ENCODE data around the gene TMEM8B. TPM values are rescaled to one million over a fixed set of nuclear protein-coding genes. Genes with fewer than 3 reads are reported as not detected.
"Not testable (repeated sequence)": the region's sequence is repeated elsewhere in the genome, so short reads cannot be mapped to it uniquely, and the experiment has no call there.

The TMEM8B gene
- total RNA-seq, 4 donors from 2014 or later, result 2.2 to 8.4 (median 5.4) TPM

GRCh38 chr9:35871545-35871944 is 42.5 kb downstream of the TMEM8B start:
- peak in 1 of 2 donors; percentile 15 for DNase-seq (ENCODE audit: low spot score in 2 of 2)
- intact Hi-C loops (cut with DNase I; ENCODE audit: low total_unique reads), result loop anchor here (10.0 kb wide), 1 partner anchor 727 kb away; no protein-coding TSS in a partner anchor
- no peak overlapping the region for H3K4me3 ChIP-seq (ENCODE audit: low read depth, poor library complexity, severe bottlenecking)
- WGBS, 2 donors, result 45 to 50% methylated on average over 3 of the region's 3 CpGs
- TF ChIP-seq CTCF (IDR thresholded peaks at IDR 0.05), result no peak
- TF ChIP-seq POLR2A (IDR thresholded peaks at IDR 0.05), result no peak

- intact Hi-C loops (cut with DNase I; ENCODE audit: low total_unique reads), result loop anchor here (10.0 kb wide), 1 partner anchor 728 kb away; no protein-coding TSS in a partner anchor
- no peak for DNase-seq (ENCODE audit: low spot score in 2 of 2)
- 75 to 78% methylated on average over 3 of the region's 3 CpGs for WGBS, 2 donors
- H3K4me3 ChIP-seq (ENCODE audit: low read depth, poor library complexity, severe bottlenecking), result no peak overlapping the region
- TF ChIP-seq CTCF (IDR thresholded peaks at IDR 0.05), result no peak
- TF ChIP-seq POLR2A (IDR thresholded peaks at IDR 0.05), result no peak
Measured at GRCh38 chr9:35872505-35872904, 43.5 kb downstream of the TMEM8B start.

GRCh38 chr9:35882263-35882848 is 53.3 kb downstream of the TMEM8B start:
- peak; percentile 81 to 97 for DNase-seq (ENCODE audit: low spot score in 2 of 2)
- no peak overlapping the region for H3K4me3 ChIP-seq (ENCODE audit: low read depth, poor library complexity, severe bottlenecking)
- 1% methylated on average over 4 of the region's 4 CpGs for WGBS, 2 donors
- no peak for TF ChIP-seq POLR2A (IDR thresholded peaks at IDR 0.05)
- TF ChIP-seq CTCF (IDR thresholded peaks at IDR 0.05), result peak in 1 of 3 donors; percentile 73
- intact Hi-C loops (cut with DNase I; ENCODE audit: low total_unique reads), result loop anchor here (5.0 kb wide), 1 partner anchor 90 kb away; the partner anchor contains the start of gene NPR2

GRCh38 chr9:35882996-35883395 is 54.0 kb downstream of the TMEM8B start:
- intact Hi-C loops (cut with DNase I; ENCODE audit: low total_unique reads), result loop anchor here (5.0 kb wide), 1 partner anchor 91 kb away; the partner anchor contains the start of gene NPR2
- no peak for DNase-seq (ENCODE audit: low spot score in 2 of 2)
- H3K4me3 ChIP-seq (ENCODE audit: low read depth, poor library complexity, severe bottlenecking), result no peak overlapping the region
- TF ChIP-seq POLR2A (IDR thresholded peaks at IDR 0.05), result no peak
- TF ChIP-seq CTCF (IDR thresholded peaks at IDR 0.05), result no peak
- 47 to 50% methylated on average over 3 of the region's 3 CpGs for WGBS, 2 donors

- not testable (repeated sequence) for H3K4me3 ChIP-seq (ENCODE audit: low read depth, poor library complexity, severe bottlenecking); DNase-seq (ENCODE audit: low spot score in 2 of 2)
- WGBS, 2 donors, result 91 to 93% methylated on average over 3 of the region's 3 CpGs
- intact Hi-C loops (cut with DNase I; ENCODE audit: low total_unique reads), result loop anchor here (5.0 kb wide), 1 partner anchor 93 kb away; the partner anchor contains the start of gene NPR2
Measured at GRCh38 chr9:35884908-35885307, 55.9 kb downstream of the TMEM8B start.

GRCh38 chr9:35891646-35892045 is 62.6 kb downstream of the TMEM8B start:
- TF ChIP-seq POLR2A (IDR thresholded peaks at IDR 0.05), result no peak
- no peak for TF ChIP-seq CTCF (IDR thresholded peaks at IDR 0.05)
- WGBS, 2 donors, result 59 to 65% methylated on average over 3 of the region's 3 CpGs
- no peak for DNase-seq (ENCODE audit: low spot score in 2 of 2)
- no peak overlapping the region for H3K4me3 ChIP-seq (ENCODE audit: low read depth, poor library complexity, severe bottlenecking)
- intact Hi-C loops (cut with DNase I; ENCODE audit: low total_unique reads), result no loop called here

Measured in lower leg skin (tissue), 4 donors.